H9 (cell line): ENCODE data around the gene ZC3H18. TPM values are rescaled to one million over a fixed set of nuclear protein-coding genes. Genes with fewer than 3 reads are reported as not detected.

Experiments used
- DNase-seq: peaks from one replicate; pipeline ENCODE4 v3.0.0-alpha.2; 2017
- H2AFZ ChIP-seq: one replicate; pipeline ENCODE4 v1.6.1; 2013; ENCODE audit warnings: mild to moderate bottlenecking, low read length, control low read depth, moderate library complexity
- H2AK5ac ChIP-seq: 2 replicates; pipeline ENCODE4 v1.6.1; 2013; ENCODE audit warnings: low read length, control low read depth, mixed read lengths; ENCODE audit not compliant: insufficient read length
- H2BK120ac ChIP-seq: one replicate; pipeline ENCODE4 v1.6.1; 2013; ENCODE audit warnings: low read depth, mild to moderate bottlenecking, low read length, control low read depth, inconsistent platforms; ENCODE audit not compliant: poor library complexity, severe bottlenecking
- H2BK12ac ChIP-seq: 2 replicates; pipeline ENCODE4 v1.6.1; 2013; ENCODE audit warnings: low read length, control low read depth, mixed read lengths, low read depth; ENCODE audit not compliant: insufficient read length
- H2BK15ac ChIP-seq: 2 replicates; pipeline ENCODE4 v1.6.1; 2013; ENCODE audit warnings: low read depth, low read length, control low read depth
- H2BK20ac ChIP-seq: one replicate; pipeline ENCODE4 v1.6.1; 2013; ENCODE audit warnings: low read depth, mild to moderate bottlenecking, low read length, control low read depth, inconsistent platforms; ENCODE audit not compliant: poor library complexity, severe bottlenecking
- H2BK5ac ChIP-seq: 2 replicates; pipeline ENCODE4 v1.6.1; 2013; ENCODE audit warnings: low read length, control low read depth, mixed read lengths; ENCODE audit not compliant: insufficient read length
- H3K14ac ChIP-seq: 2 replicates; pipeline ENCODE4 v1.6.1; 2013; ENCODE audit warnings: low read length, control low read depth; ENCODE audit not compliant: insufficient read depth
- H3K18ac ChIP-seq: 2 replicates; pipeline ENCODE4 v1.6.1; 2013; ENCODE audit warnings: low read depth, mild to moderate bottlenecking, mixed read lengths, low read length, control low read depth; ENCODE audit not compliant: insufficient read length
- H3K23ac ChIP-seq: 2 replicates; pipeline ENCODE4 v1.6.1; 2013; ENCODE audit warnings: low read length, control low read depth, mixed read lengths, low read depth; ENCODE audit not compliant: insufficient read length
- H3K23me2 ChIP-seq: 2 replicates; pipeline ENCODE4 v1.6.1; 2013; ENCODE audit warnings: low read depth, mild to moderate bottlenecking, mixed read lengths, low read length, control low read depth; ENCODE audit not compliant: insufficient read length, poor library complexity, severe bottlenecking
- H3K27ac ChIP-seq: 2 replicates; pipeline ENCODE4 v1.5.1; 2013; ENCODE audit warnings: low read length, control low read depth, mixed read lengths, low read depth; ENCODE audit not compliant: insufficient read length
- H3K27me3 ChIP-seq: 2 replicates; pipeline ENCODE4 v1.6.1; 2013; ENCODE audit warnings: low read length, control low read depth, inconsistent platforms; ENCODE audit not compliant: insufficient read depth
- H3K4ac ChIP-seq: 2 replicates; pipeline ENCODE4 v1.6.1; 2013; ENCODE audit warnings: low read depth, mild to moderate bottlenecking, control low read depth, inconsistent platforms, low read length, moderate library complexity
- H3K4me1 ChIP-seq: 2 replicates; pipeline ENCODE4 v1.6.1; 2013; ENCODE audit warnings: low read length, control low read depth, inconsistent platforms; ENCODE audit not compliant: insufficient read depth
- H3K4me2 ChIP-seq: 2 replicates; pipeline ENCODE4 v1.6.1; 2013; ENCODE audit warnings: low read length, control low read depth, mixed read lengths; ENCODE audit not compliant: insufficient read length, insufficient read depth
- H3K56ac ChIP-seq: 2 replicates; pipeline ENCODE4 v1.6.1; 2013; ENCODE audit warnings: low read depth, mild to moderate bottlenecking, mixed read lengths, low read length, control low read depth; ENCODE audit not compliant: insufficient read length
- H3K79me1 ChIP-seq: 2 replicates; pipeline ENCODE4 v1.6.1; 2013; ENCODE audit warnings: low read depth, mild to moderate bottlenecking, moderate library complexity, low read length, control low read depth, inconsistent platforms; ENCODE audit not compliant: insufficient read depth, poor library complexity, severe bottlenecking
- H3K79me2 ChIP-seq: 2 replicates; pipeline ENCODE4 v1.6.1; 2013; ENCODE audit warnings: low read length, control low read depth, inconsistent platforms; ENCODE audit not compliant: insufficient read depth
- H3K9ac ChIP-seq: 2 replicates; pipeline ENCODE4 v1.6.1; 2013; ENCODE audit warnings: low read length, control low read depth, mixed read lengths; ENCODE audit not compliant: insufficient read length; ENCODE audit errors: extremely low read depth
- H3K9me3 ChIP-seq: one replicate; pipeline ENCODE4 v1.6.1; 2013; ENCODE audit warnings: low read depth, low read length, inconsistent platforms; ENCODE audit not compliant: control insufficient read depth
- H3T11ph ChIP-seq: one replicate; pipeline ENCODE4 v1.6.1; 2013; ENCODE audit warnings: mild to moderate bottlenecking, low read length, control low read depth, inconsistent platforms
- H4K20me1 ChIP-seq: one replicate; pipeline ENCODE4 v1.6.1; 2013; ENCODE audit not compliant: control insufficient read depth, insufficient read length, insufficient read depth
- H4K5ac ChIP-seq: 2 replicates; pipeline ENCODE4 v1.6.1; 2013; ENCODE audit warnings: low read depth, mild to moderate bottlenecking, mixed read lengths, low read length, control low read depth; ENCODE audit not compliant: insufficient read length
- H4K8ac ChIP-seq: replicated peaks from 2 replicates; pipeline ENCODE4 v1.6.1; 2013; ENCODE audit warnings: low read length, control low read depth, mixed read lengths, low read depth; ENCODE audit not compliant: insufficient read length
- H4K91ac ChIP-seq: 2 replicates; pipeline ENCODE4 v1.6.1; 2013; ENCODE audit warnings: low read depth, mild to moderate bottlenecking, moderate library complexity, mixed read lengths, low read length, control low read depth; ENCODE audit not compliant: insufficient read length
- H3K27ac Mint-ChIP-seq, 3 experiments: 2 replicates in 2 of 3; 3 replicates in 1 of 3; pipeline ENCODE4 v1.8.0; 2020 to 2021; ENCODE audit warnings: mixed read lengths in 3 of 3, mild to moderate bottlenecking in 1 of 3, moderate library complexity in 1 of 3
- H3K27me3 Mint-ChIP-seq: 2 replicates; pipeline ENCODE4 v1.8.0; 2021; ENCODE audit warnings: low read depth, mild to moderate bottlenecking, moderate library complexity, mixed read lengths
- H3K36me3 Mint-ChIP-seq, 3 experiments: 2 replicates in 2 of 3; 3 replicates in 1 of 3; pipeline ENCODE4 v1.8.0; 2020 to 2021; ENCODE audit warnings: low read depth in 3 of 3, mixed read lengths in 3 of 3; ENCODE audit not compliant: insufficient read depth in 1 of 3
- H3K4me1 Mint-ChIP-seq, 2 experiments: 2 replicates each; pipeline ENCODE4 v1.8.0; 2020; ENCODE audit warnings: mixed read lengths in 2 of 2
- H3K4me3 Mint-ChIP-seq, 2 experiments: 2 replicates in 1 of 2; 3 replicates in 1 of 2; pipeline ENCODE4 v1.8.0; 2020 to 2021; ENCODE audit warnings: mild to moderate bottlenecking in 2 of 2, mixed read lengths in 2 of 2, moderate library complexity in 1 of 2
- H3K9me3 Mint-ChIP-seq, 2 experiments: 2 replicates in 1 of 2; 3 replicates in 1 of 2; pipeline ENCODE4 v1.8.0; 2020; ENCODE audit warnings: mild to moderate bottlenecking in 2 of 2, mixed read lengths in 2 of 2, moderate library complexity in 1 of 2
- CTCF ChIP-seq: fragments of 200-600 bp; sonication (generic); conservative IDR thresholded peaks from 3 replicates; pipeline ENCODE4 v1.8.0; 2021; ENCODE audit warnings: antibody characterized with exemption, mild to moderate bottlenecking
- WGBS: extraction: QIAGEN DNeasy Blood & Tissue Kit; methylation state at CpG from one replicate; pipeline ENCODE4 v1.1.7; 2013; ENCODE audit warnings: missing lambda C conversion rate, low lambda C conversion rate, mixed read lengths; ENCODE audit not compliant: insufficient read length; ENCODE audit errors: extremely low coverage; 5-methylcytosine and 5-hydroxymethylcytosine counted together
- total RNA-seq: library from RNA; stranded (reverse); gene quantifications from 2 replicates; pipeline ENCODE4 v1.2.1, GENCODE V29; 2021

The ZC3H18 gene
- total RNA-seq, 1 experiment from 2014 or later, result 69.7 TPM

GRCh38 chr16:88647178-88648070 lies 77.2 kb downstream of the ZC3H18 start:
- Histone ChIP-seq H2BK20ac (no peak overlapping the region), H3K14ac (no peak overlapping the region), H4K5ac (no peak overlapping the region), H3K56ac (no peak overlapping the region), H2BK12ac (no peak overlapping the region), H3K4me2 (no peak overlapping the region), H3K4ac (no peak overlapping the region), H2BK5ac (no peak overlapping the region), H3K79me2 (no peaks in the 10 kb centered on the region), H2BK120ac (no peak overlapping the region), H3K27ac (no peak overlapping the region), H3K23me2 (peaks cover 17% of the 10 kb centered on the region), H4K20me1 (no peaks in the 10 kb centered on the region), H3K4me1 (no peaks in the 10 kb centered on the region; the same call in 1 of the 2 replicates), H3K79me1 (peaks cover 3% of the 10 kb centered on the region), H3K23ac (no peak overlapping the region), H4K8ac (no peak overlapping the region), H2BK15ac (no peak overlapping the region), H2AK5ac (no peak overlapping the region), H3K18ac (no peak overlapping the region), H3K27me3 (no peaks in the 10 kb centered on the region), H4K91ac (no peak overlapping the region), H2AFZ (no peak overlapping the region), H3T11ph (no peak overlapping the region), H3K9me3 (no peaks in the 10 kb centered on the region), H3K9ac (no peak overlapping the region)
- Mint-ChIP-seq H3K27ac (peak overlapping the region in 1 of 3 experiments; percentile 22; a peak in 1 of 7 replicates), H3K36me3 (peaks cover 6 to 20% (median 17%) of the 10 kb centered on the region in 3 experiments; a peak in 6 of 7 replicates), H3K27me3 (no peaks in the 10 kb centered on the region), H3K4me3 (no peak overlapping the region), H3K4me1 (peaks cover 8 to 12% of the 10 kb centered on the region in 2 experiments), H3K9me3 (no peaks in the 10 kb centered on the region; a peak in 1 of 5 replicates)
- no peak for DNase-seq
- WGBS, result no CpG with 5 or more reads among the region's 22 CpGs
- no peak for TF ChIP-seq CTCF
